CD4-positive, alpha-beta T cell treated with Interleukin-12 subunit alpha and Interleukin-12 subunit beta, for 1 hour (primary cell): Measurements from ENCODE around the gene DLG5.

ENCODE experiments used
- DNase-seq: peaks from one replicate; pipeline ENCODE4 v3.0.0-alpha.2; 2020

DLG5 gene

DNA sequence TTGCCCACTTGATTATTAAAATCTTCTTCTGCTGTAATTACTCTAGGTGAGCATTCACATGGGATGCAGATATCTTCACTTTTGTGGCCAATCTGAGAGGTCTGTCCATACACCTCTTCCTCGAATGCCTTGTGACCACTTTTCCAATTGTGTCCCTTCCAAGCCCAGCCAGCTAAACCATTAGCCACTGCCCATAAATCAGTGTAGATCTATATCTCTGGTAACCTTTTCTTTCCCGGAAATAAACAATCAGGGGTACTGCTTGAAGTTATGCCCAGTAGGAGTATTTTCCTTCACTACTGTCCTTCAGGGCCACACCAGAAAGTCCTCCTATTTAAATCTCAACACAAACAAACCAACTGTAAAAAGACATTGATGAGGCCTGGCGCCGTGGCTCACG lies 184.4 kb downstream of the DLG5 start:
- no peak for DNase-seq

DNA sequence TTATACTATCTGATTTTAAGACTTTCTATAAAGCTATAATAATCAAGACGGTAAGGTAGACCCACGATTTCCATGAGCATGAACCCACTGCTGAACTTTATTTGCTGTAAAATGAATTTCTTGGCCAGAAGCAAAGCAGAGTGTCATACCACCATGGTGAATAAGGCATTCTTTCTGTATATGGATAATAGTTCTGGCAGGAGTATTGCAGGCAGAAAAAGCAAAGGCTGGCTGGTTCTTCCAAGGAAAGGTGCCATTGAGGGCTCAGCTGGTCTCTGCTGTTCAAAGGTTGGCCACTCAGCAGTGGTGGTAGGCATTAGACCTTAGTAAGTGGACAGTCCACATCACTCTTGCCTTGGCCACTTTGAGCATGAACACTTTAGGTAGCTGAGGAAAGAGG lies 184.8 kb downstream of the DLG5 start:
- DNase-seq: no peak
